HG03457 (cell line): ENCODE measurements around the gene NAT14.

ENCODE experiments used
- ATAC-seq: cut with Tn5 transposase; IDR thresholded peaks from one replicate; pipeline ENCODE4 v1.9.1; 2021; ENCODE audit warnings: moderate number of reproducible peaks; ENCODE audit not compliant: unreplicated experiment

Gene NAT14

GRCh38 chr19:55467236-55468053 is 17.5 kb upstream of the NAT14 start:
- no peak for ATAC-seq

- ATAC-seq, result no peak
Measured at GRCh38 chr19:55468054-55468393, 17.0 kb upstream of the NAT14 start.

GRCh38 chr19:55471266-55471665 is 13.7 kb upstream of the NAT14 start:
- no peak for ATAC-seq

DNA sequence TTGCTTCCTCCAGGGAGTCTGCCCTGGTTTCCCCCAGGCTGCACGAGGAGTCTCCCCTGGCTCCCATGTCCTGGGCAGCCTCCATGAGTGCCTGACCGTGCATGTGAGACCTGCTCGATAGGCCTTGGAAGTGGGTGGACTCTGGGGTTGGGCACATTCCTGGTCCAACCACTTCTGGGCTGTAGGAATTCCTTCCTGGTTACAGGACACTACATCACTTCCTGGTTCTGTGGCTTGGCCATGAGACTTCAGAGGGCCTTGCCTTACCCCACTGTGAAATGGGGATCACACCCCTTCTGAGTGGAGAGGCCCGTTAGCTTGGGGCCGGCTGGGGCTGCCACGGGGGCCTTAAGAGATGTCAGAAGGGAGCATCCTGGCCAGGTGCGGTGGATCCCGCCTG is 12.5 kb upstream of the NAT14 start:
- no peak for ATAC-seq

DNA sequence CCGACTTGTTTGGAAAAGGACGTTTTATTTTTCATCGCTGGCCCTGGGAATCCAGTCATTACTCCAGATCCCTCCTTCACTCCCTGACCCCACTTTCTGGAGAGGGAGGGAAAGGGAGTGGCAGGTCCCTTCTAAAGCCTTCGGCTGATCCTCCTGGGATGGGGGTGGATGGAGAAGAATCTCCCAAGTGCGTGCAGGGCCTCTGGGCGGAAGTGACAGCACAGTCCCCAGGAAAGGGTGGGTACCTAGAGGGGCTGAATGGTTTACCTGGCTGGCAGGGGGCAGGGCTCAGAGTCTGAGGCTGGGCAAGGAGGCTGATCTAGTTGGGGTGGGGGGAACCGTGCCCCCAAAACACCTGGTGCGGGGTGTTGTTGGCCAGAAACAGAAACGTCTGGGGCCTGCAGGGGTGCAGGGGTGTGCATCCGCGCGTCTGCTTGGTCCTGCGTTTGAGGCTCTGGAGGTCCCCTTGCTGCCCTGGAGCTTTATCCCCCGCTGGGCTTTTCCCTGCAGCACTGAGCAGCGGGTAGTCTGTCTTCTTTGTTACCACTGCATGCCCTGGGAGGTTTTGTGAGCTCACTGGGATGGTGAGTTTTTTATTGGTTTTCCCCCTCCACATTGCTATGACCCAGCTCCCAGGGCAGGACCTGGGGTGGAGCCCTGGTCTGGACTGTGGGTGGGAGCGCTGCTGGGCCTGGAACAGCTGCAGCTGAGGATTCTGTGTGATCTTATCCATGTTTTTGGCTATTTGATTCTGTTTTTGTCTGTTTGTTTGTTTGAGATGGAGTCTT is 11.6 kb upstream of the NAT14 start:
- ATAC-seq, result no peak

GRCh38 chr19:55474269-55475265 is 10.4 kb upstream of the NAT14 start:
- ATAC-seq, result no peak

DNA sequence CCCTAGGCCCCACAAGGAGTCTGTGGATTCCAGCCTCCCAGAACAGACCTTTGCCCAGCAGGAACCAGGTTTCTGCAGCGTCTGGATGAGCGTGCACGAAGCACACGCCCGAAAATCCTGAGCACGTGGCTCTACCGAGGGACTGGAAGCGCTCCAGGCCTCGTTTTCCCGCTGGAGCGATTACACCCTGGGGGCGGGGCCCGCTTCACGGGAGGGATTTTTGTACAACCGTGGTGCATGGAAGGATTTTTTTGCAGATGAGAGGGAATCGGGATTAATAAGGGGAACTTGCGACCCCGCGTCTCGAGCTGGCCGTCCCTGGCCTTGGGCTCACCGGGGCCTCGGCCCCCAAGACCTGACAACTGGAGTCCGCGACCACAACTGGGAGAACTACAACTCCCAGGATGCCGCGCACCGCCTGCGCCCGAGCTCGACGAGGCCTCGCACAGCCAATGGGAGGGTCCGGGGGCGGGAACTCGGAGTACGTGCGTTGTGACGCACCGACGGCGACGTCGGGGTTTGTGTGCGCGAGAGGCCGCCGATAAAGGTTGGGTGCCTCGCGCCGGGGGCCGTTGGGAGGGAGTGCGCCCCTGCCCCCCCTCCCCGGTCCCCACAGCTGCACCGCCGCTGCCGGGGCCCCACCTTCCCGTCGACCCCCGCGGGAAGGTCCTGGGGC is 8.8 kb upstream of the NAT14 start, which contains the start of gene ZNF628:
ZNF628 (plus strand) TSS at position 518 of the 676 bp plus-strand sequence. CDS start 3,294 bp downstream, outside the sequence.
- peak; percentile 67 for ATAC-seq

DNA sequence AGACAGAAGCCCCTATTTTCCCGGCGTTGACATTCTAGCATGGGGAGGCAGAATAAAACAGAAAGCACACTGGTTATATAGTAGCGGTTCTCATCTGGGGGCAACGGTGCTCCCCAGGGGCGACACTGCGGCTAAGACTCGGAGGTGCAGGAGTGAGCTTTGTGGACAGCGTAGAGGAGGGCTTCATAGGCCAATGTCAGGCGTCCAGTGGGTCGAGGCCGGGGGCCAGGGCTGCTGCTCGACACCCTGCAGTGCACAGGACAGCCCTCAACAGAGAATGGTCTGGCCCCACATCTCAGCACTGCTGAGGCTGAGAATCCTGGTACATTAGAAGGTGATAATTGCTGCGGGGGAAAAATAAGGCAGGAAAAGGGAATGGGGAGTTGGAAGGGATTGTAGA is 7.1 kb upstream of the NAT14 start:
- no peak for ATAC-seq

DNA sequence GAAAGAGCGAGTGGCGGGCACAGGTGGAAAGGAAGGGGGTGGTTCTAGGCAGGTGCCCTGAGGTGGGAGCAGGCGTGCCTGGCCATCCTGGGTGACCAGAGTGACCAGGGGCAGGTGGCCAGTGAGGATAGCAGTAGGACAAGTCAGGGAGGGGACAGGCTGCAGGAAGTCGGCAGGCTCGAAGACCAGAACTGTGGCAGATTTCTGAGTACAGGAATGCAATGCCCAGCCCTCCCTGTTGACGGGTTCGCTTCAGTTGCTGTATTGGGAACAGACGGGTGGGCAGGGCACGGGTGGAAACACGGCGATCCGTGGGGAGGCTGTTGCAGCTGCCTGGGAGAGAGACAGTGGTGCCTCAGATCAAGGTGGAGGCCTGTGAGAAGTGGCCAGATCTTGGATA is 6.6 kb upstream of the NAT14 start:
- ATAC-seq, result no peak

GRCh38 chr19:55479045-55479444 is 5.9 kb upstream of the NAT14 start:
- ATAC-seq, result no peak

DNA sequence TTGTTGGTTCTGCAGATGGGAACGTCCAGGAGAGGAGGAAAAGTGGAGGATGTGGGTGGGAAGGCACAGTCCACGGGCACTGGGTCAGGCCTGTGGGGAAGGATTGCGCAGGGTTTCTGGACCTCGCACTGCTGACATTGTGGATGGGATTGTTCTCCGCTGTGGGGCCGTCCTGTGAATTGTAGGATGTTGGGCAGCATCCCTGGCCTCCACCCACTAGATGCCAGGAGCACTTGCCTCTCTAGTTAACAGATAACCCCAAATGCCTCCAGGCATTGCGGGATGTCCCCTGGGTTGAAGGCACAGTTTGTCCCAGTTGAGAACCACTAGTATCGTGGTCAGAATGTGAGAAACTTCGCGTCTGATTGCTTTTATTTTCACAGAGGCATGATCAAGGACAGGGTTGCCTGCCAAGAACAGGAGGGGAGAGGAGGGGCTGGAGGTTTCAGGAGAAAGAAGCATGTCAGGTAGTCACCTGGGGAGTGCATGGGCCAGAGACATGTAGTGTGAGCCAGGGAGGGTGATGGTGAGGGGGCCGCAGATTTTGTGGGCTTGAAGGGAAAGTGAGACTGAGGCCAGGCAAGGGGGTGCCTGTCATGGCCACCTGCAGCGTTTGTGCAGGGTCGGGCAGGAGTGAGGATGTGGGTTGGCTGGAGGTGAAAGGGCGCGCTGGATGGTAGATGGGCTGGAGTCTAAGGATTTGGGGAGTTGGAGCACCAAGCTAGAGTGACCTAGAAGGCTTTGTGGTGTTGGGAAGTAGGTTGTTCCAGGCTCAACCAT is 5.3 kb upstream of the NAT14 start:
- no peak for ATAC-seq

GRCh38 chr19:55481148-55481793 is 3.7 kb upstream of the NAT14 start:
- ATAC-seq, result no peak

- no peak for ATAC-seq
Measured at GRCh38 chr19:55481794-55482155, 3.2 kb upstream of the NAT14 start.

GRCh38 chr19:55482156-55482961 is 2.6 kb upstream of the NAT14 start:
- ATAC-seq, result no peak

- no peak for ATAC-seq
Measured at GRCh38 chr19:55482967-55483705, 1.9 kb upstream of the NAT14 start.

DNA sequence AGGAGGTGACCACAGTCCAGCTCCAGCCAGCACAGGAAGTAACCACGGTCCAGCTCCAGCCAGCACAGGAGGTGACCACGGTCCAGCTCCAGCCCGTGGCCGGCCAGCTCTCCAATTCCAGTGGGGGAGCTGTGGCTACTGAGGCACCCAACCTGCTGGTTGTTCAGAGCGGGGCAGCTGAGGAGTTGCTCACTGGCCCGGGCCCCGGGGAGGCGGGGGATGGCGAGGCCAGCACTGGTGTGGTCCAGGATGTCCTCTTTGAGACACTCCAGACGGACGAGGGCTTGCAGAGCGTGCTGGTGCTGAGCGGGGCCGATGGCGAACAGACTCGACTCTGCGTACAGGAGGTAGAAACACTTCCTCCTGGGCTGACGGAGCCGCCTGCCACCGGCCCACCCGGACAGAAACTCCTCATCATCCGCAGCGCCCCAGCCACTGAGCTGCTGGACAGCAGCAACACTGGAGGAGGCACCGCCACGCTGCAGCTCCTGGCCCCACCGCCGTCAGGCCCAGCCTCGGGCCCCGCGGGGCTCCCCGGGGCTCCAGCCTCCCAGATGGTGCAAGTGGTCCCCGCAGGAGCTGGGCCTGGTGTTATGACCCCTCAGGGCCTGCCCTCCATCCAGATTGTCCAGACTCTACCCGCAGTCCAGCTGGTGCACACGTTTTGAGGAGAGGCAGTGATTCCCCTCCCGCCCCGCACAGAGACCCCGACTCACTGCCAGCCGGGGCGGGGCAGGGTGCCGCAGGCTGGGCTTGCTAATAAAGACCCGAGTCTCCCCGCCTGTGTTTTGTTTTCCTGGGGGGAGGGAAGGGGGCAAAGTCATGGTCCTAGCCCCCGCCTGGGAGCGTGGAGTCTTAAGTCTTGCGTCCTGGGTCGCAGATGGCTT is 1.0 kb upstream of the NAT14 start:
- no peak for ATAC-seq
